SK-N-SH treated with all-trans-retinoic acid at 6 μM for 48 hours (cell line): ENCODE data around the gene C8B.

Source experiments
- ATAC-seq: fragments of 200-7000 bp; cut with Tn5 transposase; 3 replicates; pipeline ENCODE4 v1.9.1; 2020; ENCODE audit warnings: mild to moderate bottlenecking, moderate library complexity
- ARNTL ChIP-seq: fragments of 450-650 bp; formaldehyde crosslinking; IDR thresholded peaks from 2 replicates; pipeline ENCODE4 v1.5.0; 2020; ENCODE audit warnings: low read depth, mild to moderate bottlenecking, moderate library complexity, borderline replicate concordance
- BACH2 ChIP-seq: fragments of 250-450 bp; sonication (Bioruptor Pico); IDR thresholded peaks from 2 replicates; pipeline ENCODE4 v1.9.0; 2021; ENCODE audit warnings: mild to moderate bottlenecking, borderline replicate concordance
- CREB5 ChIP-seq: fragments of 250-450 bp; sonication (Bioruptor Pico); IDR thresholded peaks from 2 replicates; pipeline ENCODE4 v1.5.1; 2020; ENCODE audit warnings: low read depth, mild to moderate bottlenecking, moderate library complexity
- CSDC2 ChIP-seq: fragments of 250-450 bp; sonication (Bioruptor Pico); IDR thresholded peaks from 2 replicates; pipeline ENCODE4 v1.5.0; 2020; ENCODE audit warnings: mild to moderate bottlenecking, moderate library complexity
- CSRNP3 ChIP-seq: fragments of 250-450 bp; sonication (Bioruptor Pico); IDR thresholded peaks from 2 replicates; pipeline ENCODE4 v1.5.1; 2021; ENCODE audit warnings: mild to moderate bottlenecking, moderate library complexity
- ESRRG ChIP-seq: fragments of 250-450 bp; sonication (Bioruptor Pico); IDR thresholded peaks from 2 replicates; pipeline ENCODE4 v1.6.1; 2021; ENCODE audit warnings: mild to moderate bottlenecking
- GLIS3 ChIP-seq: fragments of 250-450 bp; sonication (Bioruptor Pico); IDR thresholded peaks from 2 replicates; pipeline ENCODE4 v1.5.0; 2020; ENCODE audit warnings: mild to moderate bottlenecking, moderate library complexity
- ISL1 ChIP-seq: fragments of 250-450 bp; sonication (Bioruptor Pico); IDR thresholded peaks from 2 replicates; pipeline ENCODE4 v2.1.2; 2022; ENCODE audit warnings: mild to moderate bottlenecking, moderate library complexity
- OSR1 ChIP-seq: fragments of 250-450 bp; sonication (Bioruptor Pico); IDR thresholded peaks from 2 replicates; pipeline ENCODE4 v1.8.0; 2022; ENCODE audit warnings: moderate library complexity, mild to moderate bottlenecking, inconsistent platforms
- PATZ1 ChIP-seq: fragments of 250-450 bp; sonication (Bioruptor Pico); IDR thresholded peaks from 2 replicates; pipeline ENCODE4 v1.8.0; 2020; ENCODE audit warnings: mild to moderate bottlenecking, moderate library complexity, borderline replicate concordance
- PPARA ChIP-seq: fragments of 250-450 bp; sonication (Bioruptor Pico); IDR thresholded peaks from 2 replicates; pipeline ENCODE4 v1.5.0; 2020; ENCODE audit warnings: mild to moderate bottlenecking, borderline replicate concordance
- RARB ChIP-seq: fragments of 250-450 bp; sonication (Bioruptor Pico); IDR thresholded peaks from 2 replicates; pipeline ENCODE4 v1.8.0; 2021; ENCODE audit warnings: mild to moderate bottlenecking, moderate library complexity
- SNAI2 ChIP-seq: fragments of 250-450 bp; sonication (Bioruptor Pico); IDR thresholded peaks from 2 replicates; pipeline ENCODE4 v1.5.0; 2020; ENCODE audit warnings: mild to moderate bottlenecking, moderate library complexity
- TCF4 ChIP-seq: fragments of 250-450 bp; sonication (Bioruptor Pico); IDR thresholded peaks from 2 replicates; pipeline ENCODE4 v1.8.0; 2021; ENCODE audit warnings: mild to moderate bottlenecking, moderate library complexity, borderline replicate concordance
- TOX ChIP-seq: fragments of 250-450 bp; sonication (Bioruptor Pico); IDR thresholded peaks from 2 replicates; pipeline ENCODE4 v1.8.0; 2021; ENCODE audit warnings: mild to moderate bottlenecking, moderate library complexity, borderline replicate concordance
- ZFP3 ChIP-seq: fragments of 250-450 bp; sonication (Bioruptor Pico); IDR thresholded peaks from 2 replicates; pipeline ENCODE4 v1.5.0; 2020; ENCODE audit warnings: mild to moderate bottlenecking, moderate library complexity
- ZFP30 ChIP-seq: fragments of 450-650 bp; formaldehyde crosslinking; IDR thresholded peaks from 2 replicates; pipeline ENCODE4 v1.5.0; 2022; ENCODE audit warnings: mild to moderate bottlenecking, moderate library complexity
- ZNF565 ChIP-seq: fragments of 450-650 bp; formaldehyde crosslinking; conservative IDR thresholded peaks from 2 replicates; pipeline ENCODE4 v1.5.0; 2020; ENCODE audit warnings: low read depth, mild to moderate bottlenecking, moderate library complexity
- ZNF70 ChIP-seq: fragments of 450-650 bp; formaldehyde crosslinking; IDR thresholded peaks from 2 replicates; pipeline ENCODE4 v1.5.0; 2020; ENCODE audit warnings: mild to moderate bottlenecking, moderate library complexity
- ZNF8 ChIP-seq: fragments of 450-650 bp; formaldehyde crosslinking; IDR thresholded peaks from 2 replicates; pipeline ENCODE4 v1.5.0; 2020; ENCODE audit warnings: mild to moderate bottlenecking, moderate library complexity
- TF ChIP-seq, protein P1 (sequence below): fragments of 250-450 bp; sonication (Bioruptor Pico); IDR thresholded peaks from 2 replicates; pipeline ENCODE4 v1.8.0; 2021; ENCODE audit warnings: low read depth, mild to moderate bottlenecking, moderate library complexity, borderline replicate concordance

The C8B gene

GRCh38 chr1:56954664-56955063 is 11.2 kb downstream of the C8B start:
- no peak for ATAC-seq
- TF ChIP-seq, protein P1, sequence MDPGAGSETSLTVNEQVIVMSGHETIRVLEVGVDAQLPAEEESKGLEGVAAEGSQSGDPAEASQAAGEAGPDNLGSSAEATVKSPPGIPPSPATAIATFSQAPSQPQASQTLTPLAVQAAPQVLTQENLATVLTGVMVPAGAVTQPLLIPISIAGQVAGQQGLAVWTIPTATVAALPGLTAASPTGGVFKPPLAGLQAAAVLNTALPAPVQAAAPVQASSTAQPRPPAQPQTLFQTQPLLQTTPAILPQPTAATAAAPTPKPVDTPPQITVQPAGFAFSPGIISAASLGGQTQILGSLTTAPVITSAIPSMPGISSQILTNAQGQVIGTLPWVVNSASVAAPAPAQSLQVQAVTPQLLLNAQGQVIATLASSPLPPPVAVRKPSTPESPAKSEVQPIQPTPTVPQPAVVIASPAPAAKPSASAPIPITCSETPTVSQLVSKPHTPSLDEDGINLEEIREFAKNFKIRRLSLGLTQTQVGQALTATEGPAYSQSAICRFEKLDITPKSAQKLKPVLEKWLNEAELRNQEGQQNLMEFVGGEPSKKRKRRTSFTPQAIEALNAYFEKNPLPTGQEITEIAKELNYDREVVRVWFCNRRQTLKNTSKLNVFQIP (CRISPR knock-in tag) = no peak
- TF ChIP-seq CSRNP3 (CRISPR knock-in tag) (no peak), RARB (CRISPR knock-in tag) (no peak), ZNF565 (no peak), OSR1 (no peak), TCF4 (CRISPR knock-in tag) (no peak), PPARA (no peak)

GRCh38 chr1:56953386-56953785 is 12.4 kb downstream of the C8B start:
- TF ChIP-seq GLIS3 (CRISPR knock-in tag) (no peak), ESRRG (CRISPR knock-in tag) (no peak), ZFP30 (CRISPR knock-in tag) (no peak), TOX (CRISPR knock-in tag) (no peak), CSRNP3 (CRISPR knock-in tag) (no peak), SNAI2 (CRISPR knock-in tag) (no peak)
- no peak for ATAC-seq

DNA sequence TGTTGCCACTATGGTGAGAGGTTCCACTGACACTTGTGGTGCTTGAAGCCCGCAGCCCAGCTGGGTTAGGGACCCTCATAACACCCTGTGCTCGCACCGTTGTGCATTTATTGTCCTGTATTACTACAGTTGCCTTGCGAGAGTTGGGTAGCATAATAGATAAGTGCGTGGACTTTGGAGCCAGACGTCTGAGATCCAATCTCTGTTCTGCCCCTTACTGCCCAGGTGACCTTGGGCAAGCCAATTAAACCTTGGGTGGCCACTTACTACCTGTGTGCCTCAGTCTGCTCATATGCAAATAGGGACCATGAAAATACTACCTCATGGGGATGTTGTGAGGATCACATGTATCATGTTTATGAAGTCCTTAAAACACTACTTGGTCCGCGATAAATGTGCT is 13.3 kb downstream of the C8B start:
- no peak for TF ChIP-seq ZNF565
- no peak for TF ChIP-seq ZFP30 (CRISPR knock-in tag)
- no peak for TF ChIP-seq TOX (CRISPR knock-in tag)
- no peak for TF ChIP-seq RARB (CRISPR knock-in tag)
- no peak for TF ChIP-seq CSDC2 (CRISPR knock-in tag)
- TF ChIP-seq ZNF8 (CRISPR knock-in tag) = no peak
- no peak for TF ChIP-seq CREB5 (CRISPR knock-in tag)
- TF ChIP-seq ISL1 = no peak
- TF ChIP-seq ZFP3 (CRISPR knock-in tag) = no peak
- TF ChIP-seq, all 23 proteins: peak for 0
- no peak for ATAC-seq

DNA sequence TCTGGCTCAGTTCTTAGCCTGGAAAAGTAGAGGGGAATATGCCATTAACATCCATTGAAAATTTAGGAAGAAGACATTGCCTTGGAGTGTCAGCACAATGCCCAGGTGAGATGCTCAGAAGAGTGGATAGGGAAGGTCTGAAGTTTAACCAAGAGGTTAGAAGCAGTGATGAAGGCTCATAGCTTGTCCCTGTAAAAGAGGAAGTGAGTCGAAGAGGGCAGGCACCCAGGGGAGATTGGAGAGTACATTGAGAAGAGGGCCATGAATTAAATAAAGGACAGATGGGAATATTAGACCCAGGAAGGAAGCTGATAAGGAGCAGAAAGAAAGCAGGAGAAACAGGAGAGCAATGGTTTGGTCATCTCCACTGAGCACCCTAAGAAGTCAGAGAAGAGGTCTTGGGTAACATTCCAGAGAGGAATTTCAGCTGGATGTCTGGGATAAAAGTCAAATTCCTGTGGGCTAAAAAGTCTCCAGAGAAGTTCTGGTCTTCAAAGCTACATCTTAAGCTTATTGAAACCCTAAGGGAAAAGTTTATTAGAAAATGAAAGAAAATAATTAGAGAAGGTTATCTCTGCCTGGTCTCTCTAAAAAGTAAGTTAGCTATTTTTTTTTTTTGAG is 17.3 kb downstream of the C8B start:
- TF ChIP-seq ARNTL (CRISPR knock-in tag) (no peak), CSRNP3 (CRISPR knock-in tag) (no peak), PATZ1 (CRISPR knock-in tag) (no peak), PPARA (no peak), CREB5 (CRISPR knock-in tag) (no peak), ESRRG (CRISPR knock-in tag) (no peak), GLIS3 (CRISPR knock-in tag) (no peak), BACH2 (no peak), ISL1 (no peak), TOX (CRISPR knock-in tag) (no peak), ZNF8 (CRISPR knock-in tag) (no peak), ZNF70 (CRISPR knock-in tag) (no peak), CSDC2 (CRISPR knock-in tag) (no peak), RARB (CRISPR knock-in tag) (no peak), TCF4 (CRISPR knock-in tag) (no peak)
- TF ChIP-seq, protein P1 (CRISPR knock-in tag) = no peak
- no peak for ATAC-seq
